ENCODE results near the gene PLCL2.
"Not testable (repeated sequence)": the region's sequence is repeated elsewhere in the genome, so short reads cannot be mapped to it uniquely, and the experiment has no call there.

PLCL2 gene

DNA sequence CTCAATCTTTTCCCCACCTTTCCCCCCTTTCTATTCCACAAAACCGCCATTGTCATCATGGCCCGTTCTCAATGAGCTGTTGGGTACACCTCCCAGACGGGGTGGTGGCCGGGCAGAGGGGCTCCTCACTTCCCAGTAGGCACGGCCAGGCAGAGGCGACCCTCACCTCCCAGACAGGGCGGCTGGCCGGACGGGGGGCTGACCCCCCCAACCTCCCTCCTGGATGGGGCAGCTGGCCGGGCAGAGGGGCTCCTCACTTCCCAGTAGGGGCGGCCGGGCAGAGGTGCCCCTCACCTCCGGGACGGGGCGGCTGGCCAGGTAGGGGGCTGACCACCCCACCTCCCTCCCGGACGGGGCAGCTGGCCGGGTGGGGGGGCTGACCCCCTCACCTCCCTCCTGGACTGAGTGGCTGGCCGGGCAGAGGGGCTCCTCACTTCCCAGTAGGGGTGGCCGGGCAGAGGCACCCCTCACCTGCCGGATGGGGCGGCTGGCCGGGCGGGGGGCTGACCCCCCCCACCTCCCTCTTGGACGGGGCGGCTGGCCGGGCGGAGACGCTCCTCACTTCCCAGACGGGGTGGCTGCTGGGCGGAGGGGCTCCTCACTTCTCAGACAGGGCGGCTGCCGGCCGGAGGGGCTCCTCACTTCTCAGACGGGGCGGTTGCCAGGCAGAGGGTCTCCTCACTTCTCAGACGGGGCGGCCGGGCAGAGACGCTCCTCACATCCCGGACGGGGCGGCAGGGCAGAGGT lies 95.2 kb downstream of the PLCL2 start:
- FAIRE-seq: not testable (repeated sequence)

- not testable (repeated sequence) for FAIRE-seq
These were observed 95.8 kb downstream of the PLCL2 start for GRCh38 chr3:16980526-16980925.

DNA sequence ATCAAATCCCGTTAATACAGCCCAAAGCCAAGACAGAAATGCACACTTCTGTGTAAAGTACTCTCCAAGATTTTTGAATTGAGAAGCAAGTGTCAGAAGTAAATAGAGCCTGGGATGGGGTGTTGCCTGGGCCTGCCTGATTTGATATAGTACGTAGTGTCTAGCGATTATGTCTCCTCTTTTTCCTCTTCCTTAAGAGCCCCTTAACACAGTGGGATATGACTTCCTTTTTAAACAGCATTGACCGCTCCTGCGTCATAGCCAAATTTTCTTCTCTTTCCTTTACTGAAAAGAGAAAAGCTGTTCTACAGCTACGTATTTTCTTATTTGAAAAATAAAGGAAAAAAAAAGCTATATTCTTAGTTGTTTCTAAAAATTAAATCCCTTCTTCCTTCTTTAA lies 97.7 kb downstream of the PLCL2 start:
- FAIRE-seq: no peak

- FAIRE-seq: no peak
These were observed 100.9 kb downstream of the PLCL2 start for GRCh38 chr3:16985608-16986007.

DNA sequence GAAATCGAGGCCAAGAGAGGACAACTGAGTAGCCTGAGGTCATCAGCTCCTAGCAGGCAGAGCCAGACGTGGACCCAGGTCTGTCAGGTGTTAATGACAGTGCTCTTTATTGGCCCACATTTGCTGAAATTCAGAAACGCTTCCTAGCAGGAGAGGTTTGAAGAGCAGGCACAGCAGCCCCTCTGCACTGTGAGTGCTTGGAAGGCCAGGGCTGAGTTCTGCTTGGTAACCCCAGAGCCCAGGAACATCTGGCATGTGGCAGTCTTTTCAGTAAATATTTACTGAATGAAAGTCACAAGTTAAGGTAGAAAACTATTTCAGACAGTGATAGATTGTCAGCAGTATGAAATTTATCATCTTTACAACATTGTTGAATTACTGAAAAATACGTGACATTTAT lies 102.4 kb downstream of the PLCL2 start:
- no peak for FAIRE-seq

- FAIRE-seq: no peak
These were observed 105.4 kb downstream of the PLCL2 start for GRCh38 chr3:16990163-16990562.

- FAIRE-seq: no peak
These were observed 107.4 kb downstream of the PLCL2 start for GRCh38 chr3:16992198-16992597.

GRCh38 chr3:16993227-16993626 lies 108.5 kb downstream of the PLCL2 start:
- FAIRE-seq: no peak

- no peak for FAIRE-seq
These were observed 110.2 kb downstream of the PLCL2 start for GRCh38 chr3:16994854-16995525.

- no peak for FAIRE-seq
These were observed 110.8 kb downstream of the PLCL2 start for GRCh38 chr3:16995601-16996000.

DNA sequence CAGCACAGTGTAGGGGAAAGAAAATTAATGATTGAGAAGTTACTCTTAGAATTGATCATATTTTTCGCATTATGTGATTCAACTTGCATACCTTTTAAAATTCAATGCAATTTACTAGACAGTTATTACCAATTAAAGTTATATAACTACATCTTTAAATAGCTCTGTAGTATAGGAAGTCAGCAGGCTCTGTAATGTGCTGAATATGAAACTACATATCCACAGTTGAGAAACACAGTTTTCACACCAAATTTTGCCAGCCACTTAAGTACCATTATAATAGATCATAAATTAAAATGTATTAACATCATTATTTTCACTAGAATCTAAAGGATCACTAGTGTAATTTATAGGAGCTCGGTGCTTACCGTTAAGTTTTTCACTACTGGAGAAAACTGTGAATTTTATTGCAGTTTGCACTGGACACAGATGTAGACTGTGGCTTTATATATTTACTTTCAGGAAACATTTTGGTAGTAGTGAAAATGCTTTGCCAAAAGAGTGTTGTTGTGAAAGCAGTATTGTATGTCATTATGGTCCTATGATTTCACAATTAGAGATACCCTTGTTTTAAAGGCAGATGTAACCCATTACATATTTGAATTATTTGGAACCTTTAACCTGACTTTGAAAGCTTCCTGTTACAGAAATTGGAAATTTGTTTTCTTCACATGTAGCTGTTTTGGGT lies 113.6 kb downstream of the PLCL2 start:
- FAIRE-seq: no peak

DNA sequence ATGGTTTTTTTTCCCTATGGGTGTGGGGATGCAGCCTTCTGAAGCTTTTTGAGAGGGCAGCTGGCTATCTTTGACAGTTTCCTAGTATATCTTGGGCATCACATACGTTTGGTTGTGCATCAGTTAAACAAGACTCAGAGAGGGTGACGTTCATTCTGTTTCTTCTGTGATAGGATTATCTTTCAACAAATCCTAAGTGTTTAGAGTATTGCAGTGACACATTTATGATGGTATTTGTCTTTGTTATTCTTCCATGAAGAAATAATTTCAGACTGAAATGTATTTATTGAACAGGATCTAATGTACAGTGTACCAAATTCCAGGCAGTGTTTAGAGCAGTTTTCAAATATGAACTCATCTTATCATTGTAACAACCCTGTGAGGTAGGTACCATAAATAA lies 114.4 kb downstream of the PLCL2 start:
- no peak for FAIRE-seq

- no peak for FAIRE-seq
These were observed 115.1 kb downstream of the PLCL2 start for GRCh38 chr3:16999871-17000270.

GRCh38 chr3:17003457-17003856 lies 118.7 kb downstream of the PLCL2 start:
- no peak for FAIRE-seq

DNA sequence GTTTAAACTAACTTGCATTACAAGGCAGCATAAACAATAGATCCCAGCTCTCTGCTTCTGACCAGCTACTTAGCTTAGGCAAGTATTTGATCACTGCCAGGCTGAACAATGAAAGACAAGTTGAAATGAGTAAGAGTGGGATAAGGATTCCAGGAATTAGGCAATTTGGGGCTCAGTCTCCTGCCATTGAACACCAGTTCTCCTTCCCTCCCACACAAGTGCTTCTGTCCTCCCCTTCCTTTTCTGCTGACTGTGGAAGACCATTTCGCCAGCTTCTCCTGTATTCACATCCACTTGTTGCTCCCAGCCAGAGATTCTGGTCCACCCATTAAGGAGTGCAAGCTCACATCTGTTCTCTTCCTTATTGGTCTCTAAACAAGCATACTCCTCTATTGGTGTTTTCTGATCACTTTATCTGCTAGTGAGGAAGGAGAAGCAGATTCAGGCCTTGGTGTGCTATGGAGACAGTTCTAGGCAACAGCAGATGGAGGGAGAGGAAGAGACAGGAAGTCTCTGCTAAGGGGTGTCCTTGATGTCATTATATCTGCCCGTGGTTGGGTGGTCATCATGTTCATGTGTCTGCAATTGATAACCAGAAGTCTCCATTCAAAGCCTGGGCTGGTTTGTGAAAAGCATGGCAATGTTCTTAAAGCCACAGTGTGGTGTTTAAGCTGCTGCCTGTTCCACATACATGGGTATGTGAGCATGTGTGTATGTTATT lies 121.5 kb downstream of the PLCL2 start:
- no peak for FAIRE-seq

DNA sequence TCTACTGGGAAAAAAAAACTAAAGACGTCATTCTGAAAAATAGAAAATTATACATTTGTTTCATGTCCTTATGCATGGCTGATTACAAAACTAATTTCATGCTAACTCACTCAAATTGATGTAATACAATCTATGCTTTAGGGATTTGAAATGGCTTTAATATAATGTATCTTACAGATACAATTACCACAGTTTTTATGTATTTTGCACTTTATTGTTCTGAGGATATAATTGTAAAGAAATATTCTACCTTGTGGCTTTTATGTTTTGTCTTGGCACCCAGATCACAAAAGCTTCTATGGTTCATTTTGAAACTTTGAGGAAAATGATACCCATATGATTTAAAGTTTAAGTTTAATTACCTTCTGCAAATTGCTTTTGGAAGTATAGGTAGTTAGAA lies 122.5 kb downstream of the PLCL2 start:
- no peak for FAIRE-seq

GRCh38 chr3:17009826-17010225 lies 125.1 kb downstream of the PLCL2 start:
- FAIRE-seq: no peak

- FAIRE-seq: no peak
These were observed 127.1 kb downstream of the PLCL2 start for GRCh38 chr3:17011728-17012338.

- no peak for FAIRE-seq
These were observed 128.3 kb downstream of the PLCL2 start for GRCh38 chr3:17013050-17013449.

- no peak for FAIRE-seq
These were observed 128.8 kb downstream of the PLCL2 start for GRCh38 chr3:17013571-17013970.

GRCh38 chr3:17014284-17014683 lies 129.5 kb downstream of the PLCL2 start:
- FAIRE-seq: no peak

- FAIRE-seq: no peak
These were observed 130.0 kb downstream of the PLCL2 start for GRCh38 chr3:17014709-17015108.

GRCh38 chr3:17021614-17022013 lies 136.9 kb downstream of the PLCL2 start:
- FAIRE-seq: no peak

Measured in TTC549 (cell line).